GM12892 (cell line): ENCODE data around the gene B4GALT7.

ENCODE experiments used
- POLR2AphosphoS5 ChIP-seq: IDR thresholded peaks from 2 replicates; pipeline ENCODE4 v1.6.1; 2011; ENCODE audit warnings: low read depth, low read length, control low read depth
- TAF1 ChIP-seq: IDR thresholded peaks from 2 replicates; pipeline ENCODE4 v1.6.1; 2011; ENCODE audit warnings: low read depth, mild to moderate bottlenecking, control low read depth, low read length, borderline replicate concordance

- TF ChIP-seq TAF1 (no peak), POLR2AphosphoS5 (no peak)
Measured at GRCh38 chr5:177595026-177595585, 4.8 kb upstream of the B4GALT7 start.
